ENCODE data around the gene TEPSIN. TPM values are rescaled to one million over a fixed set of nuclear protein-coding genes. Genes with fewer than 3 reads are reported as not detected.

The TEPSIN gene
- total and polyA plus RNA-seq, 3 donors from 2014 or later, result 32.0 to 83.0 (median 55.4) TPM

GRCh38 chr17:81260171-81260570 is 21.3 kb upstream of the TEPSIN start:
- TF ChIP-seq CTCF (IDR thresholded peaks at IDR 0.05) (no peak), POLR2A (IDR thresholded peaks at IDR 0.05) (no peak)
- no peaks in the 10 kb centered on the region for H3K9me3 ChIP-seq
- DNase-seq, result no peak
- intact Hi-C loops (cut with DNase I; ENCODE audit: low total_unique reads), result no loop called here
- no peaks in the 10 kb centered on the region for H3K27me3 ChIP-seq
- no peaks in the 10 kb centered on the region for H3K36me3 ChIP-seq (ENCODE audit: low read depth, missing control alignments)
- no peak overlapping the region for H3K27ac ChIP-seq
- 95 to 100% methylated on average over 5 to 17 of the region's 17 CpGs for WGBS, 2 donors
- no peak overlapping the region for H3K4me3 ChIP-seq
- peaks cover 4% of the 10 kb centered on the region for H3K4me1 ChIP-seq

GRCh38 chr17:81259058-81259605 is 20.3 kb upstream of the TEPSIN start:
- intact Hi-C loops (cut with DNase I; ENCODE audit: low total_unique reads), result loop anchor here (10.0 kb wide), 1 partner anchor 76 kb away; no protein-coding TSS in a partner anchor

GRCh38 chr17:81258292-81258691 is 19.4 kb upstream of the TEPSIN start:
- no peak for TF ChIP-seq POLR2A (IDR thresholded peaks at IDR 0.05)
- TF ChIP-seq CTCF (IDR thresholded peaks at IDR 0.05), result no peak
- Histone ChIP-seq H3K27ac (no peak overlapping the region), H3K27me3 (no peaks in the 10 kb centered on the region), H3K36me3 (ENCODE audit: low read depth, missing control alignments) (no peaks in the 10 kb centered on the region), H3K4me3 (no peak overlapping the region), H3K9me3 (no peaks in the 10 kb centered on the region), H3K4me1 (peaks cover 12% of the 10 kb centered on the region)
- intact Hi-C loops (cut with DNase I; ENCODE audit: low total_unique reads), result loop anchor here (10.0 kb wide), 1 partner anchor 77 kb away; no protein-coding TSS in a partner anchor
- DNase-seq, result no peak
- 88 to 89% methylated on average over 4 to 20 of the region's 20 CpGs for WGBS, 2 donors

More at GRCh38 chr17:81259058-81259605, 20.3 kb upstream of the TEPSIN start:
- 95 to 96% methylated on average over 13 to 23 of the region's 23 CpGs for WGBS, 2 donors
- peaks cover 12% of the 10 kb centered on the region for H3K4me1 ChIP-seq
- no peak overlapping the region for H3K4me3 ChIP-seq
- TF ChIP-seq POLR2A (IDR thresholded peaks at IDR 0.05), result no peak
- TF ChIP-seq CTCF (IDR thresholded peaks at IDR 0.05), result no peak
- H3K9me3 ChIP-seq, result no peaks in the 10 kb centered on the region
- no peaks in the 10 kb centered on the region for H3K27me3 ChIP-seq
- no peak overlapping the region for H3K27ac ChIP-seq
- no peak for DNase-seq
- no peaks in the 10 kb centered on the region for H3K36me3 ChIP-seq (ENCODE audit: low read depth, missing control alignments)

GRCh38 chr17:81257533-81257932 is 18.7 kb upstream of the TEPSIN start:
- Histone ChIP-seq H3K9me3 (no peaks in the 10 kb centered on the region), H3K27ac (no peak overlapping the region), H3K4me3 (no peak overlapping the region), H3K27me3 (no peaks in the 10 kb centered on the region), H3K4me1 (peaks cover 12% of the 10 kb centered on the region), H3K36me3 (ENCODE audit: low read depth, missing control alignments) (no peaks in the 10 kb centered on the region)
- TF ChIP-seq CTCF (IDR thresholded peaks at IDR 0.05), result no peak
- intact Hi-C loops (cut with DNase I; ENCODE audit: low total_unique reads), result loop anchor here (10.0 kb wide), 1 partner anchor 77 kb away; no protein-coding TSS in a partner anchor
- DNase-seq, result no peak
- 87 to 95% methylated on average over 4 to 19 of the region's 19 CpGs for WGBS, 2 donors

- WGBS, 2 donors, result 83 to 90% methylated on average over 12 of the region's 12 CpGs
- H3K4me1 ChIP-seq, result peaks cover 12% of the 10 kb centered on the region
- no peak overlapping the region for H3K27ac ChIP-seq
- DNase-seq, result no peak
- no peaks in the 10 kb centered on the region for H3K27me3 ChIP-seq
- no peak overlapping the region for H3K4me3 ChIP-seq
- TF ChIP-seq CTCF (IDR thresholded peaks at IDR 0.05), result no peak
- no peak for TF ChIP-seq POLR2A (IDR thresholded peaks at IDR 0.05)
- intact Hi-C loops (cut with DNase I; ENCODE audit: low total_unique reads), result loop anchor here (10.0 kb wide), 1 partner anchor 78 kb away; no protein-coding TSS in a partner anchor
- H3K9me3 ChIP-seq, result no peaks in the 10 kb centered on the region
- no peaks in the 10 kb centered on the region for H3K36me3 ChIP-seq (ENCODE audit: low read depth, missing control alignments)
Measured at GRCh38 chr17:81256616-81257015, 17.8 kb upstream of the TEPSIN start.
